ENCODE results near the gene MYH3.

The MYH3 gene

GRCh38 chr17:10663231-10663630, 6.1 kb upstream of the MYH3 start:
- H3K4me3 ChIP-seq (replicated peaks; ENCODE audit: insufficient read depth, low read length) = no peak overlapping the region

GRCh38 chr17:10661437-10661836, 4.3 kb upstream of the MYH3 start:
- H3K27me3 ChIP-seq (ENCODE audit: insufficient read depth, poor library complexity, severe bottlenecking) = no peaks in the 10 kb centered on the region
- DNase-seq (ENCODE audit: low read depth in 1 of 2, low spot score in 1 of 2) = no peak
- no peak for TF ChIP-seq POLR2AphosphoS5 (IDR thresholded peaks at IDR 0.05; ENCODE audit: low read depth)
- TF ChIP-seq, protein P1, sequence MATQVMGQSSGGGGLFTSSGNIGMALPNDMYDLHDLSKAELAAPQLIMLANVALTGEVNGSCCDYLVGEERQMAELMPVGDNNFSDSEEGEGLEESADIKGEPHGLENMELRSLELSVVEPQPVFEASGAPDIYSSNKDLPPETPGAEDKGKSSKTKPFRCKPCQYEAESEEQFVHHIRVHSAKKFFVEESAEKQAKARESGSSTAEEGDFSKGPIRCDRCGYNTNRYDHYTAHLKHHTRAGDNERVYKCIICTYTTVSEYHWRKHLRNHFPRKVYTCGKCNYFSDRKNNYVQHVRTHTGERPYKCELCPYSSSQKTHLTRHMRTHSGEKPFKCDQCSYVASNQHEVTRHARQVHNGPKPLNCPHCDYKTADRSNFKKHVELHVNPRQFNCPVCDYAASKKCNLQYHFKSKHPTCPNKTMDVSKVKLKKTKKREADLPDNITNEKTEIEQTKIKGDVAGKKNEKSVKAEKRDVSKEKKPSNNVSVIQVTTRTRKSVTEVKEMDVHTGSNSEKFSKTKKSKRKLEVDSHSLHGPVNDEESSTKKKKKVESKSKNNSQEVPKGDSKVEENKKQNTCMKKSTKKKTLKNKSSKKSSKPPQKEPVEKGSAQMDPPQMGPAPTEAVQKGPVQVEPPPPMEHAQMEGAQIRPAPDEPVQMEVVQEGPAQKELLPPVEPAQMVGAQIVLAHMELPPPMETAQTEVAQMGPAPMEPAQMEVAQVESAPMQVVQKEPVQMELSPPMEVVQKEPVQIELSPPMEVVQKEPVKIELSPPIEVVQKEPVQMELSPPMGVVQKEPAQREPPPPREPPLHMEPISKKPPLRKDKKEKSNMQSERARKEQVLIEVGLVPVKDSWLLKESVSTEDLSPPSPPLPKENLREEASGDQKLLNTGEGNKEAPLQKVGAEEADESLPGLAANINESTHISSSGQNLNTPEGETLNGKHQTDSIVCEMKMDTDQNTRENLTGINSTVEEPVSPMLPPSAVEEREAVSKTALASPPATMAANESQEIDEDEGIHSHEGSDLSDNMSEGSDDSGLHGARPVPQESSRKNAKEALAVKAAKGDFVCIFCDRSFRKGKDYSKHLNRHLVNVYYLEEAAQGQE (IDR thresholded peaks at IDR 0.05; ENCODE audit: insufficient replicate concordance, low read depth) = no peak
- TF ChIP-seq, protein P2, sequence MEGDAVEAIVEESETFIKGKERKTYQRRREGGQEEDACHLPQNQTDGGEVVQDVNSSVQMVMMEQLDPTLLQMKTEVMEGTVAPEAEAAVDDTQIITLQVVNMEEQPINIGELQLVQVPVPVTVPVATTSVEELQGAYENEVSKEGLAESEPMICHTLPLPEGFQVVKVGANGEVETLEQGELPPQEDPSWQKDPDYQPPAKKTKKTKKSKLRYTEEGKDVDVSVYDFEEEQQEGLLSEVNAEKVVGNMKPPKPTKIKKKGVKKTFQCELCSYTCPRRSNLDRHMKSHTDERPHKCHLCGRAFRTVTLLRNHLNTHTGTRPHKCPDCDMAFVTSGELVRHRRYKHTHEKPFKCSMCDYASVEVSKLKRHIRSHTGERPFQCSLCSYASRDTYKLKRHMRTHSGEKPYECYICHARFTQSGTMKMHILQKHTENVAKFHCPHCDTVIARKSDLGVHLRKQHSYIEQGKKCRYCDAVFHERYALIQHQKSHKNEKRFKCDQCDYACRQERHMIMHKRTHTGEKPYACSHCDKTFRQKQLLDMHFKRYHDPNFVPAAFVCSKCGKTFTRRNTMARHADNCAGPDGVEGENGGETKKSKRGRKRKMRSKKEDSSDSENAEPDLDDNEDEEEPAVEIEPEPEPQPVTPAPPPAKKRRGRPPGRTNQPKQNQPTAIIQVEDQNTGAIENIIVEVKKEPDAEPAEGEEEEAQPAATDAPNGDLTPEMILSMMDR (IDR thresholded peaks at IDR 0.05; ENCODE audit: insufficient read depth, low read length) = no peak
- no peak for TF ChIP-seq SPI1 (IDR thresholded peaks at IDR 0.05; ENCODE audit: borderline replicate concordance, low read depth)
- TF ChIP-seq GABPA (IDR thresholded peaks at IDR 0.05; ENCODE audit: low read depth) = no peak
- no peak overlapping the region for H3K27ac ChIP-seq (replicated peaks)
- H3K4me3 ChIP-seq (replicated peaks; ENCODE audit: insufficient read depth, low read length) = no peak overlapping the region

More at GRCh38 chr17:10663231-10663630, 6.1 kb upstream of the MYH3 start:
- no peak for TF ChIP-seq POLR2AphosphoS5 (IDR thresholded peaks at IDR 0.05; ENCODE audit: low read depth)
- no peak for TF ChIP-seq GABPA (IDR thresholded peaks at IDR 0.05; ENCODE audit: low read depth)
- TF ChIP-seq SPI1 (IDR thresholded peaks at IDR 0.05; ENCODE audit: borderline replicate concordance, low read depth) = no peak
- TF ChIP-seq, protein P1 (IDR thresholded peaks at IDR 0.05; ENCODE audit: insufficient replicate concordance, low read depth) = no peak
- TF ChIP-seq, protein P2 (IDR thresholded peaks at IDR 0.05; ENCODE audit: insufficient read depth, low read length) = no peak
- DNase-seq (ENCODE audit: low read depth in 1 of 2, low spot score in 1 of 2) = no peak
- H3K27me3 ChIP-seq (ENCODE audit: insufficient read depth, poor library complexity, severe bottlenecking) = no peaks in the 10 kb centered on the region
- H3K27ac ChIP-seq (replicated peaks) = no peak overlapping the region

DNA sequence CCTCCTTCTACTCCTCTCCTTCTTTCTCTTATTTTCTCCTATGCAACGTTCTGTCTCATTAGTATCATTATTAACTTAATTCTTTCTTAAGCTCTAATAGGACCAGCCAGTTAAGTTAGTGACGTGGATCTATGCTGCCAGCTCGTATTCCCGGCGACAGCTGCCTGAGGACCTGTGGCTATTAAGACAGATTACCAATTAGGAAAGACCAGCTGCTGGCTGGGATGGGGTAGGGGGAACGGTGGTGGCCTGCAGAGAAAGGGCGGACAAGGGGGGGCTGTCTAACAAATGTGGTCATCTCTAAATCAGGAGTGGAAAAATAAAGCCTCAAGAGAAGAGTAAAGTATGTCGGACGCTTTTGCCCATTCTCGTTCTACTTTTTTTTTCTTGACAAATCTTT, 770 bp upstream of the MYH3 start:
- TF ChIP-seq SPI1 (IDR thresholded peaks at IDR 0.05; ENCODE audit: borderline replicate concordance, low read depth) = no peak
- TF ChIP-seq GABPA (IDR thresholded peaks at IDR 0.05; ENCODE audit: low read depth) = no peak
- TF ChIP-seq, protein P2 (IDR thresholded peaks at IDR 0.05; ENCODE audit: insufficient read depth, low read length) = no peak
- TF ChIP-seq, protein P1 (IDR thresholded peaks at IDR 0.05; ENCODE audit: insufficient replicate concordance, low read depth) = no peak
- TF ChIP-seq POLR2AphosphoS5 (IDR thresholded peaks at IDR 0.05; ENCODE audit: low read depth) = no peak

More for the DNA sequence above, 770 bp upstream of the MYH3 start:
- no peak overlapping the region for H3K27ac ChIP-seq (replicated peaks)
- DNase-seq (ENCODE audit: low read depth in 1 of 2, low spot score in 1 of 2) = no peak
- H3K4me3 ChIP-seq (replicated peaks; ENCODE audit: insufficient read depth, low read length) = no peak overlapping the region
- no peaks in the 10 kb centered on the region for H3K27me3 ChIP-seq (ENCODE audit: insufficient read depth, poor library complexity, severe bottlenecking)
